PC-3 (cell line): ENCODE results near the gene TCERG1L. TPM values are rescaled to one million over a fixed set of nuclear protein-coding genes. Genes with fewer than 3 reads are reported as not detected.

Experiments used
- ATAC-seq: fragments of 200-7000 bp; cut with Tn5 transposase; 2 replicates; pipeline ENCODE4 v1.9.1; 2020; ENCODE audit warnings: mild to moderate bottlenecking, moderate library complexity
- BruUV-seq: library from RNA; stranded (reverse); fragments of 400-500 nt; replicated peaks from 2 replicates; lab custom pipeline; 2021; lab: Mats Ljungman, UMichigan
- CTCF ChIA-PET: fragments of 300-600 bp; sonication (Branson Sonifier 250); formaldehyde crosslinking; loops from one replicate; lab custom pipeline; 2022; ENCODE audit warnings: antibody characterized with exemption; lab: Charles Lee
- POLR2A ChIA-PET: fragments of 300-600 bp; sonication (Branson Sonifier 250); formaldehyde crosslinking; loops from one replicate; lab custom pipeline; 2022; ENCODE audit warnings: antibody characterized with exemption; ENCODE audit not compliant: unreplicated experiment; lab: Charles Lee
- DNase-seq: peaks from one replicate; pipeline ENCODE4 v3.0.0-alpha.2; 2015
- H2AFZ ChIP-seq: fragments of 300-600 bp; sonication (generic); 2 replicates; pipeline ENCODE4 v1.6.0; 2016; ENCODE audit warnings: antibody characterized with exemption, low read length
- H3F3A ChIP-seq: fragments of 300-600 bp; sonication (generic); one replicate; pipeline ENCODE4 v1.6.0; 2017; ENCODE audit warnings: antibody characterized with exemption, low read length, control low read depth, mild to moderate bottlenecking; ENCODE audit not compliant: unreplicated experiment
- H3K27ac ChIP-seq: fragments of 300-600 bp; sonication (generic); 2 replicates; pipeline ENCODE4 v1.5.1; 2016; ENCODE audit warnings: mild to moderate bottlenecking, low read length
- H3K27me3 ChIP-seq: fragments of 300-600 bp; sonication (generic); 2 replicates; pipeline ENCODE4 v1.6.1; 2016; ENCODE audit warnings: low read length, mixed read lengths
- H3K36me3 ChIP-seq: fragments of 300-600 bp; sonication (generic); 2 replicates; pipeline ENCODE4 v1.6.1; 2016; ENCODE audit warnings: low read depth, mixed run types, low read length, mixed read lengths
- H3K4me1 ChIP-seq: fragments of 300-600 bp; sonication (generic); 2 replicates; pipeline ENCODE4 v1.5.1; 2016; ENCODE audit warnings: low read length; ENCODE audit not compliant: insufficient read depth
- H3K4me2 ChIP-seq: fragments of 300-600 bp; sonication (generic); 2 replicates; pipeline ENCODE4 v1.6.0; 2016; ENCODE audit warnings: low read length
- H3K4me3 ChIP-seq: fragments of 300-600 bp; sonication (generic); 2 replicates; pipeline ENCODE4 v1.5.1; 2016; ENCODE audit warnings: mild to moderate bottlenecking, low read length, mixed read lengths
- H3K79me2 ChIP-seq: fragments of 300-600 bp; sonication (generic); 2 replicates; pipeline ENCODE4 v1.6.1; 2017; ENCODE audit warnings: low read length, mixed read lengths
- H3K9ac ChIP-seq: fragments of 300-600 bp; sonication (generic); 2 replicates; pipeline ENCODE4 v1.6.0; 2016; ENCODE audit warnings: mild to moderate bottlenecking, low read length
- H3K9me2 ChIP-seq: fragments of 300-600 bp; sonication (generic); replicated peaks from 2 replicates; pipeline ENCODE4 v1.6.1; 2016; ENCODE audit warnings: mixed run types, low read length, mixed read lengths
- H3K9me3 ChIP-seq: fragments of 300-600 bp; sonication (generic); 2 replicates; pipeline ENCODE4 v1.6.1; 2016; ENCODE audit warnings: low read length, mixed read lengths
- H4K20me1 ChIP-seq: fragments of 300-600 bp; sonication (generic); 2 replicates; pipeline ENCODE4 v1.6.1; 2016; ENCODE audit warnings: low read length, mixed read lengths
- EZH2 ChIP-seq: fragments of 300-600 bp; sonication (generic); IDR thresholded peaks from one replicate; pipeline ENCODE4 v1.6.1; 2017; ENCODE audit warnings: antibody characterized with exemption, mild to moderate bottlenecking, low read length; ENCODE audit not compliant: unreplicated experiment
- EZH2phosphoT487 ChIP-seq: fragments of 300-600 bp; sonication (generic); IDR thresholded peaks from 2 replicates; pipeline ENCODE4 v1.6.1; 2018; ENCODE audit warnings: mild to moderate bottlenecking, antibody characterized with exemption, low read length, borderline replicate concordance
- intact Hi-C: fragments of 100-400 bp; cut with micrococcal nuclease; formaldehyde crosslinking; loops from 2 replicates; pipeline ENCODE4 v1.9.0; 2023
- total RNA-seq: library from RNA; depleted of rRNA; stranded (reverse); fragments of >200 nt; gene quantifications from 2 replicates; pipeline ENCODE4 v1.2.3, GENCODE V29; 2014
- TF ChIP-seq, protein P1 (sequence below): fragments of 300-600 bp; sonication (generic); conservative IDR thresholded peaks from 2 replicates; pipeline ENCODE4 v1.5.1; 2017; ENCODE audit warnings: antibody characterized with exemption, low read depth, mild to moderate bottlenecking, low read length

The TCERG1L gene
- total RNA-seq, 1 experiment from 2014 or later = not detected

DNA sequence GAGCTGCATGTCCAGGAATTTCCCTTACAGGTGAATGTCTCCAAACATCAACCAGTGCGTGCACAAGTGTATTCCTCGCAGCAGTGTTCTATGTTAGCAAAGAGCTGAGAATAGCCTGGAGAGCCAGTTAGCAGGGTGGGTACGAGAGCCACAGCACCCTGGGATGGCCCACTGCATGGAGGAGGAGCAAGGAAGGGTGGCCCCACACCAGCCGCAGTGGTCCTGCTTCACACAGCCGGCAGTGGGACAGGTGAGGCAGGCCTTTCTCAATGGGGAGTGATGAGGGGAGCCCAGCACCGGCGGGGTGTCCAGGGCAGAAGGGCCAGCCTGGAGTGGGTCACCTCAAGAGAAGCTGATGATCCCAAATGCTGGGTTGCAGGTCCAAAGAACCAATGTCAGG is 240.7 kb downstream of the TCERG1L start:
- no peak overlapping the region for H3K27ac ChIP-seq
- no peaks in the 10 kb centered on the region for H3K36me3 ChIP-seq
- TF ChIP-seq, protein P1, sequence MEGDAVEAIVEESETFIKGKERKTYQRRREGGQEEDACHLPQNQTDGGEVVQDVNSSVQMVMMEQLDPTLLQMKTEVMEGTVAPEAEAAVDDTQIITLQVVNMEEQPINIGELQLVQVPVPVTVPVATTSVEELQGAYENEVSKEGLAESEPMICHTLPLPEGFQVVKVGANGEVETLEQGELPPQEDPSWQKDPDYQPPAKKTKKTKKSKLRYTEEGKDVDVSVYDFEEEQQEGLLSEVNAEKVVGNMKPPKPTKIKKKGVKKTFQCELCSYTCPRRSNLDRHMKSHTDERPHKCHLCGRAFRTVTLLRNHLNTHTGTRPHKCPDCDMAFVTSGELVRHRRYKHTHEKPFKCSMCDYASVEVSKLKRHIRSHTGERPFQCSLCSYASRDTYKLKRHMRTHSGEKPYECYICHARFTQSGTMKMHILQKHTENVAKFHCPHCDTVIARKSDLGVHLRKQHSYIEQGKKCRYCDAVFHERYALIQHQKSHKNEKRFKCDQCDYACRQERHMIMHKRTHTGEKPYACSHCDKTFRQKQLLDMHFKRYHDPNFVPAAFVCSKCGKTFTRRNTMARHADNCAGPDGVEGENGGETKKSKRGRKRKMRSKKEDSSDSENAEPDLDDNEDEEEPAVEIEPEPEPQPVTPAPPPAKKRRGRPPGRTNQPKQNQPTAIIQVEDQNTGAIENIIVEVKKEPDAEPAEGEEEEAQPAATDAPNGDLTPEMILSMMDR = no peak
- TF ChIP-seq EZH2phosphoT487 (no peak), EZH2 (no peak)
- H4K20me1 ChIP-seq = no peaks in the 10 kb centered on the region
- intact Hi-C loops = no loop called here
- BruUV-seq = no TSS peak
- no peaks in the 10 kb centered on the region for H3K4me1 ChIP-seq
- H3K9me3 ChIP-seq = 0 out of 2 replicates have a peak, but pooled peaks cover 3% of the 10 kb centered on the region
- H3F3A ChIP-seq = no peaks in the 10 kb centered on the region
- H2AFZ ChIP-seq = no peak overlapping the region
- POLR2A ChIA-PET = no interaction called here
- no peak overlapping the region for H3K9ac ChIP-seq
- no peaks in the 10 kb centered on the region for H3K27me3 ChIP-seq
- no peaks in the 10 kb centered on the region for H3K79me2 ChIP-seq
- no peak overlapping the region for H3K4me3 ChIP-seq
- CTCF ChIA-PET = no interaction called here
- no peak overlapping the region for H3K4me2 ChIP-seq
- no peak for DNase-seq
- no peaks in the 10 kb centered on the region for H3K9me2 ChIP-seq
- ATAC-seq = no peak

DNA sequence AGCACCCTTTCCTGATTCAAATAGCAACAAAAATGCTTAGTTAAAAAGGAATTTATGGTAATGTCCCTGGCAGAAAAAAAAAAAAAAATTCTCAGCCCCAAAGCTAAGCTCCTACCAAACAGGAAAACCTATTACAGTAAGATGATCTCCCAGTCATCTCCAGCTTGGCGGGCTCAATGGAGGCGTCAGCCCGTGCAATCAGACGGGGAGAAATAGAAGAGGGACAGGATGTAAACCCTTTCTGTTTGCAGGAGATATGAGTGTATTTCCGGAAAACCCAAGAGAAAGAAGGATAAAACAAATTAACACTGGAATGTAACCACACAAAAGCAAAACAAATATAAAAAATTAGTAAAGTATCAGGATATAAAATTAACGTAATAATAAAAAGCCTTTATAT is 242.8 kb downstream of the TCERG1L start:
- ATAC-seq (no peak), DNase-seq (no peak)
- no peaks in the 10 kb centered on the region for H3K4me1 ChIP-seq
- H3K79me2 ChIP-seq = no peaks in the 10 kb centered on the region
- H3K4me2 ChIP-seq = no peak overlapping the region
- no peaks in the 10 kb centered on the region for H3K9me2 ChIP-seq
- intact Hi-C loops = no loop called here
- H3F3A ChIP-seq = no peaks in the 10 kb centered on the region
- no TSS peak for BruUV-seq
- no peak overlapping the region for H2AFZ ChIP-seq
- H3K9me3 ChIP-seq = 0 out of 2 replicates have a peak, but pooled peaks cover 3% of the 10 kb centered on the region
- no peaks in the 10 kb centered on the region for H4K20me1 ChIP-seq
- ChIA-PET CTCF (no interaction called here), POLR2A (interaction anchor here (0.7 kb wide), 1 partner anchor 119 kb away, joined by 12 read pairs; no protein-coding TSS in a partner anchor)
- no peak for TF ChIP-seq EZH2
- TF ChIP-seq, protein P1 = no peak
- no peak for TF ChIP-seq EZH2phosphoT487
- H3K27me3 ChIP-seq = no peaks in the 10 kb centered on the region
- no peak overlapping the region for H3K27ac ChIP-seq
- no peak overlapping the region for H3K4me3 ChIP-seq
- H3K36me3 ChIP-seq = no peaks in the 10 kb centered on the region
- no peak overlapping the region for H3K9ac ChIP-seq

GRCh38 chr10:131068311-131068710 is 243.2 kb downstream of the TCERG1L start:
- Histone ChIP-seq H3F3A (no peaks in the 10 kb centered on the region), H3K27me3 (no peaks in the 10 kb centered on the region), H3K9me2 (no peaks in the 10 kb centered on the region), H4K20me1 (no peaks in the 10 kb centered on the region), H3K4me2 (no peak overlapping the region), H3K79me2 (no peaks in the 10 kb centered on the region), H3K4me3 (no peak overlapping the region), H3K36me3 (no peaks in the 10 kb centered on the region), H2AFZ (no peak overlapping the region), H3K4me1 (no peaks in the 10 kb centered on the region), H3K9ac (no peak overlapping the region), H3K27ac (no peak overlapping the region), H3K9me3 (0 out of 2 replicates have a peak, but pooled peaks cover 3% of the 10 kb centered on the region)
- TF ChIP-seq EZH2 (no peak), EZH2phosphoT487 (no peak)
- intact Hi-C loops = no loop called here
- no peak for DNase-seq
- ChIA-PET POLR2A (interaction anchor here (0.7 kb wide), 1 partner anchor 119 kb away, joined by 12 read pairs; no protein-coding TSS in a partner anchor), CTCF (no interaction called here)
- no peak for ATAC-seq
- BruUV-seq = no TSS peak
